Liver (tissue), 9 donors: ENCODE data around the gene ISM2. TPM values are rescaled to one million over a fixed set of nuclear protein-coding genes. Genes with fewer than 3 reads are reported as not detected.

Experiments used
- DNase-seq: peaks from one replicate; pipeline ENCODE4 v3.0.0-alpha.2; 2017; ENCODE audit warnings: low spot score
- H3K27ac ChIP-seq, 2 donors: one replicate each; pipeline ENCODE4 v1.7.0; 2013; ENCODE audit warnings: inconsistent platforms in 2 of 2, low read length in 2 of 2, control low read depth in 1 of 2, low read depth in 1 of 2, mild to moderate bottlenecking in 1 of 2
- H3K27me3 ChIP-seq, 4 donors: one replicate each; pipeline versions ENCODE4 v1.6.1 to v1.7.0; 2013; ENCODE audit warnings: low read length in 3 of 4, inconsistent platforms in 1 of 4, mild to moderate bottlenecking in 1 of 4, moderate library complexity in 1 of 4; ENCODE audit not compliant: control insufficient read depth in 4 of 4, insufficient read depth in 4 of 4
- H3K36me3 ChIP-seq, 4 donors: one replicate each; pipeline versions ENCODE4 v1.6.1 to v1.7.0; 2013; ENCODE audit warnings: low read length in 3 of 4, mild to moderate bottlenecking in 3 of 4, low read depth in 1 of 4, moderate library complexity in 1 of 4; ENCODE audit not compliant: control insufficient read depth in 4 of 4, insufficient read depth in 3 of 4
- H3K4me1 ChIP-seq, 4 donors: one replicate each; pipeline versions ENCODE4 v1.6.1 to v1.7.0; 2013; ENCODE audit warnings: low read length in 3 of 4, mild to moderate bottlenecking in 3 of 4, moderate library complexity in 1 of 4; ENCODE audit not compliant: control insufficient read depth in 4 of 4, insufficient read depth in 4 of 4
- H3K4me3 ChIP-seq, 3 donors: one replicate each; pipeline versions ENCODE4 v1.6.1 to v1.7.0; 2013; ENCODE audit warnings: low read length in 3 of 3, control low read depth in 1 of 3, low read depth in 1 of 3, mild to moderate bottlenecking in 1 of 3
- H3K9ac ChIP-seq, 2 donors: one replicate each; pipeline ENCODE4 v1.7.0; 2013; ENCODE audit warnings: low read length in 2 of 2, mild to moderate bottlenecking in 2 of 2, moderate library complexity in 2 of 2, control low read depth in 1 of 2, low read depth in 1 of 2
- H3K9me3 ChIP-seq, 4 donors: one replicate each; pipeline versions ENCODE4 v1.6.1 to v1.7.0; 2013; ENCODE audit warnings: low read length in 3 of 4; ENCODE audit not compliant: control insufficient read depth in 4 of 4
- CTCF ChIP-seq: fragments of 150-350 bp; IDR thresholded peaks from 2 replicates; pipeline ENCODE4 v1.5.1; 2017; ENCODE audit warnings: improper control_type of control experiment, low read depth, low read length; ENCODE audit not compliant: missing input control
- FOXA2 ChIP-seq: IDR thresholded peaks from 2 replicates; pipeline ENCODE4 v1.6.1; 2016; ENCODE audit warnings: antibody characterized with exemption
- GABPA ChIP-seq, 2 donors: IDR thresholded peaks in 1 of 2; conservative IDR thresholded peaks in 1 of 2; 2 replicates each; pipeline ENCODE4 v1.6.1; 2016; ENCODE audit warnings: antibody characterized with exemption in 2 of 2, mild to moderate bottlenecking in 1 of 2, moderate library complexity in 1 of 2
- HNF4A ChIP-seq, 2 donors: conservative IDR thresholded peaks; 2 replicates each; pipeline ENCODE4 v1.6.1; 2016; ENCODE audit warnings: antibody characterized with exemption in 2 of 2, mild to moderate bottlenecking in 2 of 2
- NR2F2 ChIP-seq: IDR thresholded peaks from 2 replicates; pipeline ENCODE4 v1.6.1; 2016; ENCODE audit warnings: antibody characterized with exemption
- REST ChIP-seq: IDR thresholded peaks from 2 replicates; pipeline ENCODE4 v1.6.1; 2016; ENCODE audit warnings: antibody characterized with exemption, mild to moderate bottlenecking
- RXRA ChIP-seq, 2 donors: IDR thresholded peaks; 2 replicates each; pipeline ENCODE4 v1.6.1; 2017 to 2018; ENCODE audit warnings: antibody characterized with exemption in 2 of 2, mild to moderate bottlenecking in 1 of 2
- SP1 ChIP-seq: IDR thresholded peaks from 2 replicates; pipeline ENCODE4 v1.6.1; 2018; ENCODE audit warnings: antibody characterized with exemption, mild to moderate bottlenecking
- TAF1 ChIP-seq: conservative IDR thresholded peaks from 2 replicates; pipeline ENCODE4 v1.6.1; 2016; ENCODE audit warnings: antibody characterized with exemption, mild to moderate bottlenecking
- ZBTB33 ChIP-seq: IDR thresholded peaks from 2 replicates; pipeline ENCODE4 v1.6.1; 2016; ENCODE audit warnings: antibody characterized with exemption
- WGBS: extraction: QIAGEN DNeasy Blood & Tissue Kit; methylation state at CpG from one replicate; pipeline ENCODE4 v1.1.7; 2013; 5-methylcytosine and 5-hydroxymethylcytosine counted together
- polyA plus RNA-seq, 2 donors: library from polyadenylated mRNA; stranded (reverse) in 1 of 2; unstranded in 1 of 2; fragments of 200-250 nt in 1 of 2; fragments of >200 nt in 1 of 2; fragmentation: Nextera tagmentation in 1 of 2; extraction: Ambion mirVana in 1 of 2; gene quantifications; one replicate each; pipeline versions ENCODE4 v1.2.1 to v1.2.3, GENCODE V29; 2013 to 2015
- total RNA-seq, 2 donors: library from RNA; depleted of rRNA; stranded (reverse); fragments of >200 nt; gene quantifications; one replicate each; pipeline ENCODE4 v1.2.3, GENCODE V29; 2014
- donor health status: healthy.
- donor health status: healthy.
- donor health status: healthy.
- donor health status: healthy.
- donor health status: healthy.

The ISM2 gene
- total and polyA plus RNA-seq, 4 donors: not detected

- H3K36me3 ChIP-seq: peaks cover 6 to 28% (median 24%) of the 10 kb centered on the region in 4 donors
- no peaks in the 10 kb centered on the region for H3K27me3 ChIP-seq
- TF ChIP-seq RXRA (IDR thresholded peaks at IDR 0.05) (no peak), FOXA2 (no peak), HNF4A (conservative IDR thresholded peaks at IDR 0.05) (no peak), SP1 (no peak), TAF1 (no peak), NR2F2 (no peak), ZBTB33 (no peak), REST (no peak), GABPA (IDR thresholded peaks at IDR 0.05 in 1 of 2, conservative IDR thresholded peaks at IDR 0.05 in 1 of 2) (no peak)
- H3K27ac ChIP-seq: peak overlapping the region; percentile 86 to 99
- DNase-seq: no peak
- H3K4me1 ChIP-seq: peaks cover 0 to 30% (median 16%) of the 10 kb centered on the region in 4 donors
- peak overlapping the region; percentile 83 to 99 for H3K9ac ChIP-seq
- under 1% methylated on average over 18 of the region's 18 CpGs for WGBS
- H3K4me3 ChIP-seq: peak overlapping the region; percentile 68 to 90 (median 88)
- H3K9me3 ChIP-seq: no peaks in the 10 kb centered on the region
Measured at GRCh38 chr14:77457115-77457521, 41.5 kb downstream of the ISM2 start.

- peaks cover 0 to 30% (median 16%) of the 10 kb centered on the region in 4 donors for H3K4me1 ChIP-seq
- no peak overlapping the region for H3K4me3 ChIP-seq
- WGBS: 83% methylated on average over 2 of the region's 2 CpGs
- no peak for TF ChIP-seq CTCF
- TF ChIP-seq SP1: no peak
- no peak for DNase-seq
- no peaks in the 10 kb centered on the region for H3K9me3 ChIP-seq
- peaks cover 1 to 24% (median 17%) of the 10 kb centered on the region in 4 donors for H3K36me3 ChIP-seq
- peak overlapping the region in 1 of 2 donors; percentile 83 for H3K9ac ChIP-seq
- no peak overlapping the region for H3K27ac ChIP-seq
- H3K27me3 ChIP-seq: no peaks in the 10 kb centered on the region
Measured at GRCh38 chr14:77455966-77456640, 42.5 kb downstream of the ISM2 start.
